Measurements from ENCODE around the gene SORT1. TPM values are rescaled to one million over a fixed set of nuclear protein-coding genes. Genes with fewer than 3 reads are reported as not detected.

SORT1 gene
- total RNA-seq, 1 donor from 2014 or later = 0.20 TPM

- intact Hi-C loops (cut with micrococcal nuclease) = no loop called here
- no peaks in the 10 kb centered on the region for H3K36me3 Mint-ChIP-seq (ENCODE audit: low read depth)
- no peak for DNase-seq
- ChIA-PET CTCF (interaction anchor here (1.0 to 5.1 kb wide), 6 partner anchors 32 to 256 kb away, joined by 3 to 207 read pairs (median 9); partner anchors contain the start of genes CYB561D1 and SORT1), POLR2A (no interaction called here)
- no peaks in the 10 kb centered on the region for H3K27me3 Mint-ChIP-seq
- peaks cover 3% of the 10 kb centered on the region for H3K4me1 Mint-ChIP-seq
- H3K27ac Mint-ChIP-seq = no peak overlapping the region
- no peak for ATAC-seq (ENCODE audit: low read depth)
- H3K4me3 Mint-ChIP-seq = no peak overlapping the region
- no peaks in the 10 kb centered on the region for H3K9me3 Mint-ChIP-seq
- TF ChIP-seq CTCF (IDR thresholded peaks at IDR 0.05) = no peak
Observed at GRCh38 chr1:109275706-109276345, 121.9 kb downstream of the SORT1 start.

- CTCF ChIA-PET = no interaction called here
- Mint-ChIP-seq H3K27me3 (no peaks in the 10 kb centered on the region), H3K9me3 (no peaks in the 10 kb centered on the region), H3K27ac (no peak overlapping the region), H3K4me3 (no peak overlapping the region), H3K4me1 (peaks cover 3% of the 10 kb centered on the region), H3K36me3 (ENCODE audit: low read depth) (no peaks in the 10 kb centered on the region)
- TF ChIP-seq CTCF (IDR thresholded peaks at IDR 0.05) = no peak
- intact Hi-C loops (cut with micrococcal nuclease) = no loop called here
- no peak for ATAC-seq (ENCODE audit: low read depth)
- POLR2A ChIA-PET = no interaction called here
- DNase-seq = no peak
Observed at GRCh38 chr1:109274533-109275476, 122.9 kb downstream of the SORT1 start.

GRCh38 chr1:109273570-109274288 is 124.0 kb downstream of the SORT1 start:
- Mint-ChIP-seq H3K9me3 (no peaks in the 10 kb centered on the region), H3K27me3 (no peaks in the 10 kb centered on the region), H3K36me3 (ENCODE audit: low read depth) (no peaks in the 10 kb centered on the region), H3K27ac (no peak overlapping the region), H3K4me3 (no peak overlapping the region), H3K4me1 (peaks cover 3% of the 10 kb centered on the region)
- no peak for DNase-seq
- CTCF ChIA-PET = interaction anchor here (1.2 kb wide), 1 partner anchor 13 kb away, joined by 3 read pairs; no protein-coding TSS in a partner anchor
- POLR2A ChIA-PET = no interaction called here
- intact Hi-C loops (cut with micrococcal nuclease) = no loop called here
- no peak for ATAC-seq (ENCODE audit: low read depth)
- no peak for TF ChIP-seq CTCF (IDR thresholded peaks at IDR 0.05)

GRCh38 chr1:109272831-109273547 is 124.7 kb downstream of the SORT1 start:
- H3K27ac Mint-ChIP-seq = no peak overlapping the region
- H3K36me3 Mint-ChIP-seq (ENCODE audit: low read depth) = no peaks in the 10 kb centered on the region
- intact Hi-C loops (cut with micrococcal nuclease) = no loop called here
- no peaks in the 10 kb centered on the region for H3K9me3 Mint-ChIP-seq
- peaks cover 3% of the 10 kb centered on the region for H3K4me1 Mint-ChIP-seq
- POLR2A ChIA-PET = no interaction called here
- no peak overlapping the region for H3K4me3 Mint-ChIP-seq
- no peak for ATAC-seq (ENCODE audit: low read depth)
- DNase-seq = no peak
- no peak for TF ChIP-seq CTCF (IDR thresholded peaks at IDR 0.05)
- CTCF ChIA-PET = interaction anchor here (1.2 kb wide), 1 partner anchor 12 kb away, joined by 3 read pairs; no protein-coding TSS in a partner anchor
- no peaks in the 10 kb centered on the region for H3K27me3 Mint-ChIP-seq
